ENCODE results near the gene MAPK11.

The MAPK11 gene

DNA sequence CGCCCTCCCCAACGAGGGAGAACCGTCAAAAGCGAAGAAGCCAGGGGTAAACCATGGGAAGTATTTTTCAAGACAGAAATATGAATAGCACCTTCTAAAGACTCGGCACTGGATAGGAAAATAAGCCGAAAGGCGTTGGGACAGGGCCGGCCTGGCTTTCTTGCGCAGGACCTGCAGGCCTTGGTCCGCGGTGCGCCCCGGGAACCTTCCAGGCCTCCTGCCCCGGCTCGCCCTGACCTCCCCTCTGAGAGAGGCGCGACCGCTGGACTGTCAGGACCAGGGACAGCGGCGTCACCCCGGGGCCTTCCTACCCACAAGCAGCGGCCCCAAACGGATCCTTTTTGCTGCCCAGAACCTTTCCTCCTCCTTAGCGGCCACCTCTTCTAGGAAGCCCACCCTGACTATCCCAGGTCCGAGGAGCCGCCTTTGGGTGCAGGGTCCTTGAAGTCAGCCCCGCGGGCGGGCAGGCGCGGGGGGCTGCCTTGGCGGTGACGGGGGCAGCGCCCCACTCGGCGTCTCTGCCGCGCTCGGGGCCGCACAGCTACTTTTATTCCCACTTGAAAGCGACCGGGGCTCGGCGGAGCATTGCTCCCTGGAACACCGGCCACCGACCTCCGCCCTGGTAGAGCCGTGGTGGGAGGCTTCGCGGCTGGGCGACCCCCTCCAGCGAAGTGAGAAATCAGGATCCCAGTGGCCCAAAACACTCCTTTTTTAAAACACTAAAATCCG is 650 bp upstream of the MAPK11 start:
- CTCF ChIA-PET, result interaction anchor here (3.2 to 3.8 kb wide), 2 partner anchors 7 to 35 kb away, joined by 10 to 15 read pairs; partner anchors contain the start of gene PLXNB2

GRCh38 chr22:50269573-50269969 is 609 bp downstream of the MAPK11 start:
- peaks cover 0 to 47% (median 39%) of the 10 kb centered on the region in 4 experiments for H3K4me1 ChIP-seq (ENCODE audit: control extremely low read depth in 1 of 4, control insufficient read depth in 4 of 4, insufficient read depth in 4 of 4, low read length in 3 of 4)
- peaks cover 0 to 6% (median 4%) of the 10 kb centered on the region in 4 experiments for H3K36me3 ChIP-seq (ENCODE audit: control insufficient read depth in 4 of 4, insufficient read depth in 4 of 4, low read length in 3 of 4)
- ChIA-PET POLR2A (no interaction called here), CTCF (interaction anchor here (1.6 kb wide), 1 partner anchor 72 kb away, joined by 6 read pairs; no protein-coding TSS in a partner anchor)
- peak overlapping the region in 6 of 7 experiments; percentile 26 to 80 (median 56) for H3K4me3 ChIP-seq (ENCODE audit: control insufficient read depth in 1 of 7, extremely low read depth in 1 of 7, insufficient read depth in 4 of 7, low read depth in 2 of 7, low read length in 6 of 7)
- no peak for DNase-seq
- peaks cover 0 to 14% (median 4%) of the 10 kb centered on the region in 5 experiments for H3K27me3 ChIP-seq (replicated peaks in 2 of 5; ENCODE audit: control insufficient read depth in 4 of 5, insufficient read depth in 5 of 5, low read length in 4 of 5)
- no peak overlapping the region for H3K27ac ChIP-seq (ENCODE audit: insufficient read depth in 1 of 2, low read depth in 1 of 2, low read length in 2 of 2, poor library complexity in 1 of 2, severe bottlenecking in 2 of 2)
- peaks cover 0 to 8% (median 0%) of the 10 kb centered on the region in 5 experiments for H3K9me3 ChIP-seq (ENCODE audit: control extremely low read depth in 1 of 5, control insufficient read depth in 4 of 5, insufficient read depth in 2 of 5, low read depth in 1 of 5, low read length in 4 of 5)
- 3% methylated on average over 13 of the region's 18 CpGs for WGBS (ENCODE audit: insufficient coverage)

More for the DNA sequence above, 650 bp upstream of the MAPK11 start:
- H3K4me1 ChIP-seq (ENCODE audit: control extremely low read depth in 1 of 4, control insufficient read depth in 4 of 4, insufficient read depth in 4 of 4, low read length in 3 of 4), result peaks cover 0 to 47% (median 39%) of the 10 kb centered on the region in 4 experiments
- H3K36me3 ChIP-seq (ENCODE audit: control insufficient read depth in 4 of 4, insufficient read depth in 4 of 4, low read length in 3 of 4), result peaks cover 0 to 16% (median 10%) of the 10 kb centered on the region in 4 experiments
- WGBS (ENCODE audit: insufficient coverage), result under 1% methylated on average over 42 of the region's 53 CpGs
- peaks cover 0 to 9% (median 0%) of the 10 kb centered on the region in 5 experiments for H3K9me3 ChIP-seq (ENCODE audit: control extremely low read depth in 1 of 5, control insufficient read depth in 4 of 5, insufficient read depth in 2 of 5, low read depth in 1 of 5, low read length in 4 of 5)
- no peak overlapping the region for H3K27ac ChIP-seq (ENCODE audit: insufficient read depth in 1 of 2, low read depth in 1 of 2, low read length in 2 of 2, poor library complexity in 1 of 2, severe bottlenecking in 2 of 2)
- peak; percentile 39 to 69 (median 55) for DNase-seq
- H3K27me3 ChIP-seq (replicated peaks in 2 of 5; ENCODE audit: control insufficient read depth in 4 of 5, insufficient read depth in 5 of 5, low read length in 4 of 5), result peaks cover 0 to 14% (median 4%) of the 10 kb centered on the region in 5 experiments
- peak overlapping the region; percentile 42 to 80 (median 64) for H3K4me3 ChIP-seq (ENCODE audit: control insufficient read depth in 1 of 7, extremely low read depth in 1 of 7, insufficient read depth in 4 of 7, low read depth in 2 of 7, low read length in 6 of 7)
- POLR2A ChIA-PET, result no interaction called here

GRCh38 chr22:50268655-50269113 is 1.5 kb downstream of the MAPK11 start:
- CTCF ChIA-PET, result interaction anchor here (0.8 to 1.6 kb wide), 2 partner anchors 13 to 73 kb away, joined by 3 to 6 read pairs; no protein-coding TSS in a partner anchor
- 77% methylated on average over 6 of the region's 9 CpGs for WGBS (ENCODE audit: insufficient coverage)
- no peak overlapping the region for H3K4me3 ChIP-seq (ENCODE audit: control insufficient read depth in 1 of 7, extremely low read depth in 1 of 7, insufficient read depth in 4 of 7, low read depth in 2 of 7, low read length in 6 of 7)
- no peak overlapping the region for H3K27ac ChIP-seq (ENCODE audit: insufficient read depth in 1 of 2, low read depth in 1 of 2, low read length in 2 of 2, poor library complexity in 1 of 2, severe bottlenecking in 2 of 2)
- peaks cover 0 to 8% (median 4%) of the 10 kb centered on the region in 4 experiments for H3K36me3 ChIP-seq (ENCODE audit: control insufficient read depth in 4 of 4, insufficient read depth in 4 of 4, low read length in 3 of 4)
- peaks cover 0 to 14% (median 4%) of the 10 kb centered on the region in 5 experiments for H3K27me3 ChIP-seq (replicated peaks in 2 of 5; ENCODE audit: control insufficient read depth in 4 of 5, insufficient read depth in 5 of 5, low read length in 4 of 5)
- H3K9me3 ChIP-seq (ENCODE audit: control extremely low read depth in 1 of 5, control insufficient read depth in 4 of 5, insufficient read depth in 2 of 5, low read depth in 1 of 5, low read length in 4 of 5), result peaks cover 0 to 8% (median 0%) of the 10 kb centered on the region in 5 experiments
- no peak for DNase-seq
- POLR2A ChIA-PET, result no interaction called here
- H3K4me1 ChIP-seq (ENCODE audit: control extremely low read depth in 1 of 4, control insufficient read depth in 4 of 4, insufficient read depth in 4 of 4, low read length in 3 of 4), result peaks cover 0 to 47% (median 38%) of the 10 kb centered on the region in 4 experiments

DNA sequence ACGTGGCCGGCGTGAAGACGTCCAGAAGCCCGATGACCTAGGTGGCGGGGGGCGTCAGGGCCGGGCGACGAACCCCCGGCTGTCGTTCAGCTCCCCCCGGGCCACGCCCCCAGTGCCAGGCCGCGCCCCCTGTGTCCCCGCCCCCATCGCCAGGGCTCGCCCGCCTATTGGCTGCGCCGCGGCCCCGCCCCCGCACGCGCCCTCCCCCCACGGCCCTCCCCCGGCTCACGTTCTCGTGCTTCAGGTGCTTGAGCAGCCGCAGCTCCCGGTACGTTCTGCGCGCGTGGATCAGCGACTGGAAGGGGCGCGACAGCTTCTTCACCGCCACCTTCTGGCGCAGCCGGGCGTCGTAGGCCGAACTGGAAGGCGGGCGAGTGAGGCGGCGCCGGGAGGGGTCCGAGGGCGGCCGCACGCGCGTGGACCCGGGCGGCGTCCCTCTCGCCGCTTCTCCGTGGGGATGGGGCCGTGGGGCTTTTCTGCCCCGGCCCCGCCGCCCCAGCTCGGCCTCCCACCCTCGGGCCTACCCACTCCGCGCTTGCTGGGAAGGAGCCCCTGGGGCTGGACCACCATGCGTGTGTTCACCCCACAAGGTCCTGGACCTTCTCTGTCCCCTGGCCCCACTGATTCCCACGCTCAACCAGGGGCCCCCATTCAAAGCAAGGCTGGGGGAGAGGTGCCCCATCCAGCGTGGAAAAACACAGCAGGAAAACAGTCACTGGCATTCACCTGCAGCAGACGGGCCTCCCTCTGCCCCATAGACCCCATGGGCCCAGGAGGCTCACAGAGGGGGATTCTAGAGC is 2.4 kb downstream of the MAPK11 start:
- no peak overlapping the region for H3K27ac ChIP-seq (ENCODE audit: insufficient read depth in 1 of 2, low read depth in 1 of 2, low read length in 2 of 2, poor library complexity in 1 of 2, severe bottlenecking in 2 of 2)
- H3K36me3 ChIP-seq (ENCODE audit: control insufficient read depth in 4 of 4, insufficient read depth in 4 of 4, low read length in 3 of 4), result peaks cover 0 to 8% (median 4%) of the 10 kb centered on the region in 4 experiments
- H3K27me3 ChIP-seq (replicated peaks in 2 of 5; ENCODE audit: control insufficient read depth in 4 of 5, insufficient read depth in 5 of 5, low read length in 4 of 5), result peaks cover 0 to 14% (median 4%) of the 10 kb centered on the region in 5 experiments
- H3K4me1 ChIP-seq (ENCODE audit: control extremely low read depth in 1 of 4, control insufficient read depth in 4 of 4, insufficient read depth in 4 of 4, low read length in 3 of 4), result peaks cover 0 to 54% (median 43%) of the 10 kb centered on the region in 4 experiments
- WGBS (ENCODE audit: insufficient coverage), result 34% methylated on average over 50 of the region's 75 CpGs
- POLR2A ChIA-PET, result no interaction called here
- CTCF ChIA-PET, result interaction anchor here (0.8 to 2.5 kb wide), 4 partner anchors 13 to 74 kb away, joined by 3 to 20 read pairs (median 4); partner anchors contain the start of gene HDAC10
- H3K4me3 ChIP-seq (ENCODE audit: control insufficient read depth in 1 of 7, extremely low read depth in 1 of 7, insufficient read depth in 4 of 7, low read depth in 2 of 7, low read length in 6 of 7), result peak overlapping the region in 1 of 7 experiments; percentile 23
- peaks cover 0 to 8% (median 0%) of the 10 kb centered on the region in 5 experiments for H3K9me3 ChIP-seq (ENCODE audit: control extremely low read depth in 1 of 5, control insufficient read depth in 4 of 5, insufficient read depth in 2 of 5, low read depth in 1 of 5, low read length in 4 of 5)
- DNase-seq, result peak; percentile 79 to 84 (median 81)

DNA sequence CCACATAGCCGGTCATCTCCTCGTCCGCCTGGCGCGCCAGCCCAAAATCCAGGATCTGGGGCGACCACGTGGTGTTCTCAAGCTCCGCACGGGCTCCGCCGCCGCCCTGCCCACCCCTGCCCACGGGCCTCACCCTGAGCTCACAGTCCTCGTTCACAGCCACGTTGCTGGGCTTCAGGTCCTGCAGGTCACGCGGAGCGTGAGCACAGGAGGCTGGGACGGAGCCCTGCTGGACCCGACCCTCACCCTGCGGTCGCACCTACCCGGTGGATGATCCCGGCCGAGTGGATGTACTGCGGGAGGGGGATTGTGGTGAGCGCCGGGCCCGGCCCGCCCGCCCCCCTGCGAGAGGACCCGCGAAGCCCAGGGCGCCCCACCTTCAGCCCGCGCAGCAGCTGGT is 3.2 kb downstream of the MAPK11 start:
- CTCF ChIA-PET, result interaction anchor here (0.5 to 2.5 kb wide), 3 partner anchors 15 to 159 kb away, joined by 3 to 20 read pairs (median 3); partner anchors contain the start of gene HDAC10

DNA sequence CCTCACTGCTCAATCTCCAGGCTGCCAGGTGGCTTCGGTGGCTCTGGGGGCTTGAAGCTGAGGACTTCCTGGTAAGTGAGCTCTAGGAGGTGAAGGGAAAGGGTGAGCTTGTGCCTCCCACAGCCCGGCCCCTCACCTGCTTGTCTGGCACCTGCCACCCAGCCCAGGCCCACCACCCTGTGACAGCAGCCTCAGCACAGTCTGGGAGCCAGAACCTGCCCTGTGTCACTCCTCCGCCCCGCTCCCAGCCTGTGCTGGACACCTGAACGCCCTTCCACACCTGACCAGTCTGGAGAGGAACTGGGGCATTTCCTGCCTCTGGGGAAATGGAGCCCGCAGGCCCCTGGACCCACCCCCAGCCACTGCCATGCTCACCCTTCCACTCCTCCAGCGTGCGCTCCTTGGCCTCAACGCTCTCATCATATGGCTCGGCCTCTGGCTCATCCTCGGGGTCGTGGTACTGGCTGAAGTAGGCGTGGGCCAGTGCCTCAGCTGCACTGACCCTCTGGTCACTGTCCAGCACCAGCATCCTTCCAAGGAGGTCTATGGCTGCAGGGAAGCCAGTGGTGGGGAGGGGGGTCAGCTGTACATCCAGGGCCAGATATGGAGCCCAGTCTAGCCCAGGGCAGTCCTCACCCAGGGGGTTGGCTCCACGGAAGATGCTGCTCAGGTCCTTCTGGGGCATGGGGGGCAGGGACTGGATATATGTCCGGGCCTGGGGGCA is 5.1 kb downstream of the MAPK11 start:
- peaks cover 0 to 8% (median 4%) of the 10 kb centered on the region in 4 experiments for H3K36me3 ChIP-seq (ENCODE audit: control insufficient read depth in 4 of 4, insufficient read depth in 4 of 4, low read length in 3 of 4)
- POLR2A ChIA-PET, result no interaction called here
- CTCF ChIA-PET, result interaction anchor here (1.2 to 3.8 kb wide), 4 partner anchors 8 to 77 kb away, joined by 3 to 31 read pairs (median 6); partner anchors contain the start of gene HDAC10
- peaks cover 0 to 8% (median 0%) of the 10 kb centered on the region in 5 experiments for H3K9me3 ChIP-seq (ENCODE audit: control extremely low read depth in 1 of 5, control insufficient read depth in 4 of 5, insufficient read depth in 2 of 5, low read depth in 1 of 5, low read length in 4 of 5)
- peaks cover 0 to 4% (median 0%) of the 10 kb centered on the region in 5 experiments for H3K27me3 ChIP-seq (replicated peaks in 2 of 5; ENCODE audit: control insufficient read depth in 4 of 5, insufficient read depth in 5 of 5, low read length in 4 of 5)
- H3K27ac ChIP-seq (ENCODE audit: insufficient read depth in 1 of 2, low read depth in 1 of 2, low read length in 2 of 2, poor library complexity in 1 of 2, severe bottlenecking in 2 of 2), result no peak overlapping the region
- no peak for DNase-seq
- H3K4me3 ChIP-seq (ENCODE audit: control insufficient read depth in 1 of 7, extremely low read depth in 1 of 7, insufficient read depth in 4 of 7, low read depth in 2 of 7, low read length in 6 of 7), result no peak overlapping the region
- 94% methylated on average over 11 of the region's 15 CpGs for WGBS (ENCODE audit: insufficient coverage)
- H3K4me1 ChIP-seq (ENCODE audit: control extremely low read depth in 1 of 4, control insufficient read depth in 4 of 4, insufficient read depth in 4 of 4, low read length in 3 of 4), result peaks cover 0 to 48% (median 44%) of the 10 kb centered on the region in 4 experiments

More for the DNA sequence above, 3.2 kb downstream of the MAPK11 start:
- Histone ChIP-seq H3K27me3 (replicated peaks in 2 of 5; ENCODE audit: control insufficient read depth in 4 of 5, insufficient read depth in 5 of 5, low read length in 4 of 5) (peaks cover 0 to 11% (median 3%) of the 10 kb centered on the region in 5 experiments), H3K27ac (ENCODE audit: insufficient read depth in 1 of 2, low read depth in 1 of 2, low read length in 2 of 2, poor library complexity in 1 of 2, severe bottlenecking in 2 of 2) (no peak overlapping the region), H3K9me3 (ENCODE audit: control extremely low read depth in 1 of 5, control insufficient read depth in 4 of 5, insufficient read depth in 2 of 5, low read depth in 1 of 5, low read length in 4 of 5) (peaks cover 0 to 8% (median 0%) of the 10 kb centered on the region in 5 experiments), H3K4me3 (ENCODE audit: control insufficient read depth in 1 of 7, extremely low read depth in 1 of 7, insufficient read depth in 4 of 7, low read depth in 2 of 7, low read length in 6 of 7) (no peak overlapping the region), H3K36me3 (ENCODE audit: control insufficient read depth in 4 of 4, insufficient read depth in 4 of 4, low read length in 3 of 4) (peaks cover 0 to 8% (median 4%) of the 10 kb centered on the region in 4 experiments), H3K4me1 (ENCODE audit: control extremely low read depth in 1 of 4, control insufficient read depth in 4 of 4, insufficient read depth in 4 of 4, low read length in 3 of 4) (peaks cover 0 to 54% (median 47%) of the 10 kb centered on the region in 4 experiments)
- POLR2A ChIA-PET, result no interaction called here
- WGBS (ENCODE audit: insufficient coverage), result 92% methylated on average over 37 of the region's 37 CpGs
- DNase-seq, result no peak
